Esophagus muscularis mucosa (tissue), 3 donors: ENCODE data around the gene SPINDOC.

Experiments
- CTCF ChIP-seq, 3 experiments: fragments of 200-600 bp in 2 of 3; fragments of 450-650 bp in 1 of 3; sonication (generic) in 2 of 3; IDR thresholded peaks; one replicate each; pipeline ENCODE4 v1.5.1; 2017 to 2019; ENCODE audit warnings: antibody characterized with exemption in 3 of 3, mild to moderate bottlenecking in 2 of 3, moderate library complexity in 1 of 3
- POLR2A ChIP-seq: fragments of 450-650 bp; IDR thresholded peaks from one replicate; pipeline ENCODE4 v1.6.1; 2017; ENCODE audit warnings: antibody characterized with exemption, moderate library complexity, mild to moderate bottlenecking, low read depth

- TF ChIP-seq CTCF (IDR thresholded peaks at IDR 0.05) (no peak), POLR2A (no peak)
Measured at GRCh38 chr11:63872800-63873197, 59.5 kb downstream of the SPINDOC start.
